NCI-H510A (cell line): ENCODE results near the gene PSMD10.

Source experiments
- DNase-seq: peaks from one replicate; lab custom pipeline; 2025; lab: John Stamatoyannopoulos, UW

Gene PSMD10

DNA sequence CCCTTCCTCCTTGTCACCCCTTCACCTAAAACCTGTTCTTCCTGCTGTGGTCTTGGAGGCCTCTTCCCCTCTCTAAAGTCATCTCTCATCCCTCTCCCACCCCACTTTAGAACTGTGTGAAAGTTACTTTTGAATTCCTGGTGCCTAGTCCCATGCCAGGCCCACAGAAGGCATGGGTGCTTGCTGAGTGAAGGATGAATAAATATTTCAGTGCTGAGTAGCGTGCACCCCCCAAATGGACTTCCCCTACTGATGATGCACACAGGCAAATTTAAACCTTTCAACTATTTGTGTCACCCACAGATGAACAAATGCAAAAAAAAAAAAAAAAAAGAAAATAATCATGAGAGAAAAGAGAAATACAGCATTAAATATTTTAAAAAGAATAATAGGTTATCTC lies 19.8 kb downstream of the PSMD10 start:
- DNase-seq, result no peak

DNA sequence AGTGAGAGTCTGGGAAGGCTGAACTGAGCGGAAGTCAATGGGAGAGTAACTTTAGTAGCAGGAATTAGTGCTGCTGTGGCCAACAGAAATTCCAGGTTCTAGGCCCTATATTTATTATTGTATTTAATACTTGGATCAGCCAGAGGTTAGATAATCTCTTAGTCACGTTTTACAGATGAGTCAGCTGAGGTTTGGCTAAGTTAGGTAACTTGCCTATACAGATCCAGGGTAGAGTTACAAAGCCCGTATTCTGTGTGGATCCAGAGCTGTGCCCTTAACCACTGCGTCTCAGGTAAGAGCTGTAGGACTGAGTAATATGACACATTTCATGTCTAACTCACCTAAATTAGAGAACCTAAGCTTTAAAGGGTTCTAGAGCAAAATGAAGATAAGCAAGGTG lies 20.5 kb downstream of the PSMD10 start:
- no peak for DNase-seq

DNA sequence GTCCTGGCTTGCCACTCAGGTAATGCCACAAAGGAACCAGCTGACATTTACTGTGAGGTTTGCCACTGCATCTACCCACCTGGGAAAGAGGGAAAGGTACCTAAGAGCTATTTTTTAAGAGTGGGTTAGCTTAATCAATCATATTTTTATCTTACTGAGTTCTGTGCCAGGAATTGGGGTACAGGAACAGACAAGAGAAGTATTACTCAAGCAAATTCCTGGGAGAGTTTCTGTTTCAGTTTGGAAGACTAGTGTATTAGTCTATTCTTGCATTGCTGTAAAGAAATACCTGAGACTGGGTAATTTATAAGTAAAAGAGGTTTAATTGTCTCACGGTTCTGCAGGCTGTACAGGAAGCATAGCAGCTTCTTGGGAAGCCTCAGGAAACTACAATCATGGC lies 23.2 kb downstream of the PSMD10 start:
- DNase-seq, result no peak

DNA sequence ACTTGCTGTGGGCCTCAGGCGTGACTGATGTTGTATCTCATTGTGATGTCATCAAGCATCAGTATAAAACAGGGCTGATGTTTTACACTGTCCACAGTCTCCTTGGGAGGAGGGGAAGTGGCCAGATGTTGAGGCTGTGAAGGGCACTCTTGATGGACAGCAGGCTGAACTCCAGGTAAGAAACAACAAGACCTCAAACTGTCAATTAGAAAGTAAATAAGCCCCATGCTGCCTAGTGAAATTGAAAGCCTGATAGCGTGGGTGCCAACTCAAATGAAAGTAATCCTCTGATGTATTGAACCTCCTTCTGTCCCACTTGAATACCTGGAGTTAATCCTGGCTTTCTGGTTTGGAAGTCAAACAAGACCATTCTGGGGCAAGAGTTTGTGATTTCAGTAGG lies 26.7 kb downstream of the PSMD10 start:
- DNase-seq, result no peak

DNA sequence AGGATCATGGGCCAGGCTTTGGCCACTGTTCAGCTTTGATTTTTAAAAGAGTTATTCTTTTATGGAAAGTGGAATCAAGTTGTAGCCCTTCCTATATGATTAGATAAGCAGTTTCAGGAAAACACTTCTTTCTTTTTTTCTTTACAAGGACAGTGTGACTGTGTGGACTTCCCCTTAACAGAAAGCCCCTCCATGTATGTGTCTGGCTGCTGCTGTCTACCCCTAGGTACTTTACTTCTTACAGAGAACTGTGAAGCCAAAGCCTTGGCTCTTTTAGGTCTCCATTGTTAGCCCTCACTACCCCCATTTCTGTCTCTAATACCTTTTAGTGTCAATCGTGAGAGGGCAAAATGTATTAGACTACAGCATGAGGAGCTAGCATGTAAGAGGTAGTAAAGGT lies 27.3 kb downstream of the PSMD10 start:
- DNase-seq, result no peak

DNA sequence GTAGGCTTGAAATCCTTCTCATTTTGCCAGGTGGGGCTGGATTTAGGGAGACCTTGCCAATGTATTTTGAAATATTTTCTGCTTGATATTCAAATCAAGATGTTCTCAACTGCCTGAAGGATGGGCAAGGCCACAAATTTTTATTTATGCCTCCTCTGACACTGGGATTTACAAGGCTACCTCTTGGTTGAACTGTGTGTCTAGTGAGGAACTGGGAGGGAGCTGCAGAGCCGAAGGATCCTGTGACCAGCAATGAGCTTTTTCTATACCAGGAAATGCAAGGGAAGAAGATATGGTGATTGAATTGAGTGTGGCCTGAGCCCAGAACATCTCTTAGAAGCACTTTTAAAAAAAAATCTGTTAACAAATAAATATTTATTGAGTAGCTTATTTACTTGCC lies 31.5 kb downstream of the PSMD10 start:
- no peak for DNase-seq

DNA sequence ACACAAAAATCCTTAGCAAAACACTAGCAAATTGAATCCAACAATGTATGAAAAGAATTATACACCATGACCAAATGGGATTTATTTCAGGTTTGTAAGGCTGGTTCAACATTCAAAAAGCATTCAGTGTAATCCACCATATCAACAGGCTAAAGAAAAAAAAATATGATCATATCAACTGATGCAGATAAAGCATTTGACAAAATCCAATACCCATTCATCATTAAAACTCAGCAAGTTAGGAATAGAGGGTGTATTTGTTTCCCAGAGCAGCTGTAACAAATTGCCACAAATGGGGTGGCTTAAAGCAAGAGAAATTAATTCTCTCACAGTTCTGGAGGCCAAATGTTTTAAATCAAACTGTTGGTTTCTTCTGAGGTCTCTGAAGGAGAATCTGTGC lies 35.8 kb downstream of the PSMD10 start:
- no peak for DNase-seq

DNA sequence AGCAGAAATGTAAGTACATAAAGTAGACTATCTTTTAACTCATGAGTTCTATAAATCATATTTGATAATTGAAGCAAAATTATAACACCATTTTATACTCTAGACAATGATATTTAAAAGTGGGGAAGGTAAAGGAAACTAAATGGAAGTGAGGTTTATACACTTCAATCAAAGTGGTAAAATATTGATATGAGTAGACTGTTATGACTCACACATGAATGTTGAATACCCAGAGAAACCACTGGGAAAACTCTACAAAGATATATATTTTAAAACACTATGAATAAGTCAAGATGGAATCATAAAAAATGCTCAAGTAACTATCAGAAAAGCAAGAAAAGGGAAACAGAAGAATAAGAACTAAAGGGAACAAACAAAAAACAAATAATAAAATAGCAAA lies 38.1 kb downstream of the PSMD10 start:
- no peak for DNase-seq

DNA sequence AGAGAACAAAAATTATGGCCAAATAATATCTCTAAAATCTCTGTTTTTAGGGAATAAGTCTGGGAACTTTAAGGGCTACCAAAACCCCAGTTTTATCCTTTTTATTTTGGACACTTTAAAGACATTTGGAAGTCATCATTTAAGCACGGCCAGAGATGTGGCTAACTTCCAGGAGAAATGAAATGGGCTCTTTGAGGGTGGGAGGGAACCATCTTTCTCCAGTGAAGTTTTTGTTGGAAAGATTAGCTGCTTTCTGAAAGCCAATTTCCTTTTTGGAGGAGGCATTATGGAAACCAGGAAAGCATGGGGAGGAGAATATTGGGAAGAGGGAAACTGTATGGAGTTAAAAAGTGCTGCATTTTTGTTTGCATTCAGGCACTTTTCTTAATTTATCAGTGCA lies 41.7 kb downstream of the PSMD10 start:
- DNase-seq, result no peak

DNA sequence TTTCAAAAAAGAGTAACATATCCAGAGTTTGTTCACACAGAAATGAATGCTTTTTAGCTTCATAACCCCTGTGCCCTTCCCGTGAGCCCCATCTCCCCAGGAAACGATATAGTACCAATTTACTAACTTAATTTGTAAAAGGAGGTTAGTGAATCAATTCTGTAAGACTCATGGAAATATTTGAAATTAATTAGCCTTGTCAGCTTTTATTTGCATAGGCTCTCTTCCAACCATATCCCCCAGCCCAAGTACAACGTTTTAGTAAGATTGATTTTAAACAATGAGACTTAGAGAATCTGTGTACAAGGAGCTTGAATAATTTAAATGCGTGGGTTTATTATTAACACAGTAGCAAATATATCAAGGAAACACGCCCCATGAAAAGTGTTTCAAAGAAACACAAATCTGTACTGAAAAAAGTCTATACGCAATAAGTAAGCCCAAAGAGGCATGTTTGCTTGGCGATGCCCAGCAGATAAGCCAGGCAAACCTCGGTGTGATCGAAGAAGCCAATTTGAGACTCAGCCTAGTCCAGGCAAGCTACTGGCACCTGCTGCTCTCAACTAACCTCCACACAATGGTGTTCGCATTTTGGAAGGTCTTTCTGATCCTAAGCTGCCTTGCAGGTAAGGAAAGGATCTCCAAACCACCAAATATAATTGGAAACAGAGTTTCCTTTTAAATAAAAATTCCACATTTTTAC lies 46.6 kb downstream of the PSMD10 start, which contains the start of gene VSIG1:
TSS of gene VSIG1 (plus strand) at position 512 of the 703 bp plus-strand sequence. CDS start at position 578, 66 bp downstream.
- DNase-seq, result no peak

DNA sequence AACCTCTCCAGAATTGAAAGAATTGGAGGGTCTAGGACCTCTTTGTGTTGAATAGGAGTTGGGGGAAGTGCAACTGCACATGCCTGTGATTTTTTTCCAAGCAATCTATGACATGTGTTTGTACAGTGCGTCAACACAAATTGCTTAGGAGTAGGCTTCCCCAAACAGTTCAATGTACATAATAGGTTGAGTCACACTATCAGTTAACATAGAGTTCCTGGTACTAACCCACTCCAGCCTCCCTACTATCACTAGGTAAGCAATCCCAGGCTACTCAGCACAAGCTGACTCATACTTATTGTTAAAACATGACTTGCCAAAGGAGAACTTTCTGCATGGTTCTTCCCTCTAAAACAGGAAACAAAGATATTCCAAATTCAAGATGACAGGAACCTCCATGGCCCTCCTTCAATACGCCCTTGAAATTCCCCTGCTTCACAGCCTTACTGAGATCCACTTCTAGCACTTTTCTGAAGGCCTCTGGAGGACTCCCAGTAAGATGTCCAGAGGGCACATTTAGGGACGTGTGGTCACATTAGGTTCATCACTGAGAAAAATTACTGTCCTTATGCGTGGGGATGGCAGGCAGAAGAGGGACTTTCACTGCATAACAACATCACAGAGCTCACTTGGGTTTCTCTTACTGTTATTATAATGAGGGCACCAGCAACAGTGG lies 54.9 kb downstream of the PSMD10 start:
- DNase-seq, result no peak

DNA sequence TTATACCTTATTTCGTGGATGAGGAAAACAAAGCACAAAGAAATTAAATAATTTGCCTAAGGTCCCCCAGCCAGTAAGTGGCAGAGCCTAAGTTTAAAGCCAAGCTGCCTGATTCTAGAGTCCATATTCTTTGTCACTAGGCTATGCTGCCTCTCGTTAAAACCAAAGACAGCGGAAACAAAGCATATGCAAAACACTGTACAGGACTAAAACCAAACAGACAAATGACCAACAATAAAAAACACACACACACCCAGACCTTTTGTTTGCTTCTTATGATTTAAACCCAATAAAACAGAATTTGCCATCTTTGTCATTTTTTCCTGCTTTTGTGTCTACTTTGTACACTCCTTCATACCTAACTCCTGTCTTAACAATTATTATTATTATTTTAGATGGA lies 56.6 kb downstream of the PSMD10 start:
- no peak for DNase-seq
